Activated T-helper 2 cell treated with anti-CD3 and anti-CD28 coated beads, Interferon-gamma antibody, Interleukin-2, Interleukin-4, amounts not matched to agents 10 μg/mL and 5 μg/mL and 100 μg/mL, durations not matched to agents 14 hours and 24 hours and 36 hours (primary cell): ENCODE measurements around the gene BCL2L2. TPM values are rescaled to one million over a fixed set of nuclear protein-coding genes. Genes with fewer than 3 reads are reported as not detected.
"Not testable (repeated sequence)": the region's sequence is repeated elsewhere in the genome, so short reads cannot be mapped to it uniquely, and the experiment has no call there.

Experiments used
- DNase-seq: peaks from one replicate; pipeline ENCODE4 v3.0.0; 2021; ENCODE audit warnings: low spot score
- H3K27ac Mint-ChIP-seq: one replicate; pipeline ENCODE4 v1.8.0; 2021; ENCODE audit warnings: mixed read lengths
- H3K27me3 Mint-ChIP-seq: one replicate; pipeline ENCODE4 v1.8.0; 2021; ENCODE audit warnings: low read depth, mixed read lengths
- H3K36me3 Mint-ChIP-seq: one replicate; pipeline ENCODE4 v1.8.0; 2021; ENCODE audit warnings: low read depth, mixed read lengths
- H3K4me1 Mint-ChIP-seq: one replicate; pipeline ENCODE4 v1.8.0; 2021; ENCODE audit warnings: low read depth, mixed read lengths
- H3K4me3 Mint-ChIP-seq: one replicate; pipeline ENCODE4 v1.8.0; 2021; ENCODE audit warnings: low read depth, mild to moderate bottlenecking, moderate library complexity, mixed read lengths
- H3K9me3 Mint-ChIP-seq: one replicate; pipeline ENCODE4 v1.8.0; 2021; ENCODE audit warnings: mixed read lengths
- intact Hi-C: fragments of 100-400 bp; cut with micrococcal nuclease; formaldehyde crosslinking; loops from one replicate; pipeline ENCODE4 v1.15.1; 2023
- total RNA-seq: library from RNA; stranded (reverse); gene quantifications from 2 replicates; pipeline ENCODE4 v1.2.3, GENCODE V29; 2022

BCL2L2 gene
- total RNA-seq, result 9.3 and 10.1 TPM in 2 replicates

- peaks cover 4% of the 10 kb centered on the region for H3K27me3 Mint-ChIP-seq
- no peaks in the 10 kb centered on the region for H3K36me3 Mint-ChIP-seq
- peak within 1 kb of the TSS; percentile 78 for H3K27ac Mint-ChIP-seq
- peak within 1 kb of the TSS; percentile 80 for H3K4me3 Mint-ChIP-seq
- no peak for DNase-seq
- H3K4me1 Mint-ChIP-seq, result peaks cover 25% of the 10 kb centered on the region
- no peaks in the 10 kb centered on the region for H3K9me3 Mint-ChIP-seq
- intact Hi-C loops, result loop anchor here (10.0 kb wide), 1 partner anchor 302 kb away; no protein-coding TSS in a partner anchor
Measured at GRCh38 chr14:23306412-23307145, at the start of gene BCL2L2. BCL2L2 (plus strand) TSS chr14:23306833; CDS start chr14:23307768, 935 bp downstream.

GRCh38 chr14:23258256-23258655 lies 48.4 kb upstream of the BCL2L2 start:
- H3K9me3 Mint-ChIP-seq, result no peaks in the 10 kb centered on the region
- H3K27me3 Mint-ChIP-seq, result peaks cover 38% of the 10 kb centered on the region
- H3K27ac Mint-ChIP-seq, result no peak overlapping the region
- no peak for DNase-seq
- H3K4me3 Mint-ChIP-seq, result no peak overlapping the region
- intact Hi-C loops, result no loop called here
- no peaks in the 10 kb centered on the region for H3K36me3 Mint-ChIP-seq
- H3K4me1 Mint-ChIP-seq, result no peaks in the 10 kb centered on the region

GRCh38 chr14:23259426-23259825 lies 47.2 kb upstream of the BCL2L2 start:
- Mint-ChIP-seq H3K36me3 (no peaks in the 10 kb centered on the region), H3K27ac (no peak overlapping the region), H3K4me1 (no peaks in the 10 kb centered on the region), H3K27me3 (peaks cover 36% of the 10 kb centered on the region), H3K4me3 (no peak overlapping the region), H3K9me3 (no peaks in the 10 kb centered on the region)
- intact Hi-C loops, result no loop called here
- no peak for DNase-seq

- H3K4me3 Mint-ChIP-seq, H3K4me1 Mint-ChIP-seq, H3K27ac Mint-ChIP-seq, intact Hi-C loops, H3K9me3 Mint-ChIP-seq, H3K36me3 Mint-ChIP-seq, DNase-seq: not testable (repeated sequence)
- peaks cover 30% of the 10 kb centered on the region for H3K27me3 Mint-ChIP-seq
Measured at GRCh38 chr14:23260849-23261248, 45.8 kb upstream of the BCL2L2 start.

GRCh38 chr14:23269193-23269592 lies 37.4 kb upstream of the BCL2L2 start:
- Mint-ChIP-seq H3K4me3 (no peak overlapping the region), H3K9me3 (no peaks in the 10 kb centered on the region), H3K36me3 (no peaks in the 10 kb centered on the region), H3K27ac (no peak overlapping the region), H3K27me3 (peaks cover 7% of the 10 kb centered on the region), H3K4me1 (no peaks in the 10 kb centered on the region)
- intact Hi-C loops, result no loop called here
- DNase-seq, result no peak

GRCh38 chr14:23275412-23275811 lies 31.2 kb upstream of the BCL2L2 start:
- no peak for DNase-seq
- Mint-ChIP-seq H3K4me3 (no peak overlapping the region), H3K9me3 (no peaks in the 10 kb centered on the region), H3K27me3 (no peaks in the 10 kb centered on the region), H3K4me1 (no peaks in the 10 kb centered on the region), H3K36me3 (peaks cover 7% of the 10 kb centered on the region), H3K27ac (no peak overlapping the region)
- intact Hi-C loops, result no loop called here

GRCh38 chr14:23277189-23277588 lies 29.4 kb upstream of the BCL2L2 start:
- no peaks in the 10 kb centered on the region for H3K27me3 Mint-ChIP-seq
- no peak overlapping the region for H3K27ac Mint-ChIP-seq
- no peaks in the 10 kb centered on the region for H3K9me3 Mint-ChIP-seq
- H3K4me3 Mint-ChIP-seq, result no peak overlapping the region
- H3K36me3 Mint-ChIP-seq, result peaks cover 7% of the 10 kb centered on the region
- no peak for DNase-seq
- peaks cover 1% of the 10 kb centered on the region for H3K4me1 Mint-ChIP-seq
- intact Hi-C loops, result no loop called here

GRCh38 chr14:23277928-23278327 lies 28.7 kb upstream of the BCL2L2 start:
- H3K4me1 Mint-ChIP-seq, result not testable (repeated sequence)

GRCh38 chr14:23281247-23281646 lies 25.4 kb upstream of the BCL2L2 start:
- DNase-seq, result no peak

More at GRCh38 chr14:23277928-23278327, 28.7 kb upstream of the BCL2L2 start:
- H3K36me3 Mint-ChIP-seq, H3K27me3 Mint-ChIP-seq, H3K4me3 Mint-ChIP-seq, DNase-seq, intact Hi-C loops, H3K9me3 Mint-ChIP-seq, H3K27ac Mint-ChIP-seq: not testable (repeated sequence)

GRCh38 chr14:23284654-23285529 lies 21.7 kb upstream of the BCL2L2 start:
- intact Hi-C loops, result no loop called here
- peaks cover 23% of the 10 kb centered on the region for H3K4me1 Mint-ChIP-seq
- H3K27ac Mint-ChIP-seq, result peak overlapping the region; percentile 93
- peaks cover 15% of the 10 kb centered on the region for H3K36me3 Mint-ChIP-seq
- DNase-seq, result no peak
- peak overlapping the region; percentile 95 for H3K4me3 Mint-ChIP-seq
- no peaks in the 10 kb centered on the region for H3K27me3 Mint-ChIP-seq
- H3K9me3 Mint-ChIP-seq, result no peaks in the 10 kb centered on the region

More at GRCh38 chr14:23281247-23281646, 25.4 kb upstream of the BCL2L2 start:
- peaks cover 16% of the 10 kb centered on the region for H3K4me1 Mint-ChIP-seq
- no peak overlapping the region for H3K4me3 Mint-ChIP-seq
- intact Hi-C loops, result no loop called here
- H3K27ac Mint-ChIP-seq, result no peak overlapping the region
- peaks cover 19% of the 10 kb centered on the region for H3K36me3 Mint-ChIP-seq
- no peaks in the 10 kb centered on the region for H3K27me3 Mint-ChIP-seq
- H3K9me3 Mint-ChIP-seq, result no peaks in the 10 kb centered on the region

- H3K36me3 Mint-ChIP-seq, result peaks cover 15% of the 10 kb centered on the region
- H3K27me3 Mint-ChIP-seq, result no peaks in the 10 kb centered on the region
- H3K27ac Mint-ChIP-seq, result peak overlapping the region; percentile 93
- intact Hi-C loops, result loop anchor here (1.0 kb wide), 3 partner anchors 10 to 36 kb away; partner anchors contain the start of gene PABPN1
- H3K4me1 Mint-ChIP-seq, result peaks cover 23% of the 10 kb centered on the region
- no peak for DNase-seq
- H3K9me3 Mint-ChIP-seq, result no peaks in the 10 kb centered on the region
- H3K4me3 Mint-ChIP-seq, result peak overlapping the region; percentile 95
Measured at GRCh38 chr14:23285530-23286019, 21.1 kb upstream of the BCL2L2 start.

GRCh38 chr14:23286020-23286901 lies 20.4 kb upstream of the BCL2L2 start, which contains the start of gene HOMEZ:
HOMEZ (minus strand) TSS chr14:23286132; CDS start chr14:23285952, 180 bp downstream.
- Mint-ChIP-seq H3K36me3 (peaks cover 15% of the 10 kb centered on the region), H3K4me3 (peak within 1 kb of the TSS; percentile 95), H3K27me3 (no peaks in the 10 kb centered on the region), H3K9me3 (no peaks in the 10 kb centered on the region), H3K27ac (peak within 1 kb of the TSS; percentile 93), H3K4me1 (peaks cover 23% of the 10 kb centered on the region)
- peak; percentile 97 for DNase-seq
- intact Hi-C loops, result loop anchor here (1.0 kb wide), 3 partner anchors 9 to 35 kb away; partner anchors contain the start of gene PABPN1
